SK-N-SH treated with all-trans-retinoic acid at 6 μM for 48 hours (cell line): ENCODE data around the gene TMEM203.

Experiments used
- BACH2 ChIP-seq: fragments of 250-450 bp; sonication (Bioruptor Pico); IDR thresholded peaks from 2 replicates; pipeline ENCODE4 v1.9.0; 2021; ENCODE audit warnings: mild to moderate bottlenecking, borderline replicate concordance
- PPARA ChIP-seq: fragments of 250-450 bp; sonication (Bioruptor Pico); IDR thresholded peaks from 2 replicates; pipeline ENCODE4 v1.5.0; 2020; ENCODE audit warnings: mild to moderate bottlenecking, borderline replicate concordance
- RARB ChIP-seq: fragments of 250-450 bp; sonication (Bioruptor Pico); IDR thresholded peaks from 2 replicates; pipeline ENCODE4 v1.8.0; 2021; ENCODE audit warnings: mild to moderate bottlenecking, moderate library complexity
- ZFP3 ChIP-seq: fragments of 250-450 bp; sonication (Bioruptor Pico); IDR thresholded peaks from 2 replicates; pipeline ENCODE4 v1.5.0; 2020; ENCODE audit warnings: mild to moderate bottlenecking, moderate library complexity
- TF ChIP-seq, protein P1 (sequence below): fragments of 250-450 bp; sonication (Bioruptor Pico); IDR thresholded peaks from 2 replicates; pipeline ENCODE4 v1.5.1; 2020; ENCODE audit warnings: low read depth, mild to moderate bottlenecking, moderate library complexity

DNA sequence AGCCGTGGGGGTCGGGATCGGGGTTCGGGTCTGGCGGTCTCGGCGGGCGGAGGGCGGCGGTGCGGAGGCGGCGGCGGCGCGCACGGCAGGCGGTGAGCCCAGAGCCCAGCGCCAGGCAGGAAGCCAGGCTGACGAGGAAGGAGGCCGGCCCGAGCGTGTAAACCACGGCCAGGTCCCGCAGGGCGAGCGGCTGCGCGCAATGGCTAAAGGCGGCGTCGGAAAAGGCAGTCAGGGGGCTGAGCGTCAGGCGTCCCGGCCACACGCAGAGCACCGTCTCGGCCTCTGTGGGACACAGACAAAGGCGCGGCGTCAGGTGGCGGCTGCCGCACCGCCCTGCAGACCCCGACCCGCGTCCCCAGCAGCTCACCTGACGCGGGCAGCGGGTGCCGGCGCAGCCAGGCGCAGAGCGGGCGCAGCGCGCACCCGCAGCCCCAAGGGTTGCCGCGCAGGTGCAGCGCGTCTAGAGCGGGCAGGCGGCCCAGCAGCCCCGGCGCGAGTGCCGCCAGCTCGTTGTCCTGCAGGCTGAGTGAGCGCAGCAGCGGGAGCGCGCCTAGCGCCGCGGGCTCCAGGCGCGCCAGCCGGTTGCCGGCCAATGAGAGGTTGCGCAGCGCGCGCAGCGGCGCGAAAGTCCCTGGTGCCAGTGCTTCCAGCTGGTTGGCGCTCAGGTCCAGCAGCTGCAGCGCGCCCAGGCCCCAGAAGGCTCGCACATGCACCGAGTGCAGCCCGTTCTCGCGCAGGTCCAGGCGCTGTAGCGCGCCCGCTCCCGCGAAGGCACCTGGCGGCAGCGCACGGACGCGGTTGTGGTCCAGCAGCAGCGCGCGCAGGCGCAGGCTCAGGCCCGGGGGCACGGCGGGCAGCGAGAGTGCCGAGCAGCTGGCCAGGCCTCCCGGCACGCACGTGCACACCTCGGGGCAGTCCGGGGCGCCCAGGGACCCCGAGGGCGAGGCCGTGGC is 36.3 kb downstream of the TMEM203 start:
- TF ChIP-seq ZFP3 (no peak), BACH2 (CRISPR knock-in tag) (no peak), PPARA (no peak), RARB (CRISPR knock-in tag) (no peak)
- TF ChIP-seq, protein P1, sequence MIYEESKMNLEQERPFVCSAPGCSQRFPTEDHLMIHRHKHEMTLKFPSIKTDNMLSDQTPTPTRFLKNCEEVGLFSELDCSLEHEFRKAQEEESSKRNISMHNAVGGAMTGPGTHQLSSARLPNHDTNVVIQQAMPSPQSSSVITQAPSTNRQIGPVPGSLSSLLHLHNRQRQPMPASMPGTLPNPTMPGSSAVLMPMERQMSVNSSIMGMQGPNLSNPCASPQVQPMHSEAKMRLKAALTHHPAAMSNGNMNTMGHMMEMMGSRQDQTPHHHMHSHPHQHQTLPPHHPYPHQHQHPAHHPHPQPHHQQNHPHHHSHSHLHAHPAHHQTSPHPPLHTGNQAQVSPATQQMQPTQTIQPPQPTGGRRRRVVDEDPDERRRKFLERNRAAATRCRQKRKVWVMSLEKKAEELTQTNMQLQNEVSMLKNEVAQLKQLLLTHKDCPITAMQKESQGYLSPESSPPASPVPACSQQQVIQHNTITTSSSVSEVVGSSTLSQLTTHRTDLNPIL (CRISPR knock-in tag), result no peak
